ENCODE results near the gene SSTR3.

DNA sequence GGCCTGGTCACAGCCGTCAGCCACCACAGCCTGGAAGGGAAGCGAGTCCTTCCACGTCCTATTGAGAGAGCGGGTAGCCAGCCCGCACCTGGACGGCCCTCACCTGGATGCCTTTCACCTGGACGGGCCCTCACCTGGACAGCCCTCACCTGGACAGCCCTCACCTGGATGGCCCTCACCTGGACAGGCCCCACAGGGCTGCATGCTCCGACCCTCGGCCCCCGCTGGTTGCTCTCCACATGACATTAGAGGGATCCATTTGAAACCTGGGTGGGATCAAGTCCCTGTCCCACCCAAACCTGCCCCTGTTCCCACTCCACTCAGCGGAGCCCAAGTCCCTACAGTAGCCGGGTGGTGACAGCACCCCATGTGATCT is 27.9 kb downstream of the SSTR3 start:
- no peak for TF ChIP-seq CTCF (conservative IDR thresholded peaks at IDR 0.05 in 1 of 2, IDR thresholded peaks at IDR 0.05 in 1 of 2; ENCODE audit: low read depth in 1 of 2, low read length in 2 of 2)
- no peak for TF ChIP-seq EZH2 (IDR thresholded peaks at IDR 0.05; ENCODE audit: low read length, missing control alignments)
